Parathyroid adenoma (tissue), 2 donors: ENCODE measurements around the gene SRSF1.

ENCODE experiments used
- H2AFZ ChIP-seq: fragments of 300-600 bp; sonication (generic); one replicate; pipeline ENCODE4 v1.7.0; 2017; ENCODE audit warnings: antibody characterized with exemption, mild to moderate bottlenecking
- H3K27ac ChIP-seq: fragments of 300-600 bp; sonication (generic); one replicate; pipeline ENCODE4 v1.7.0; 2017
- H3K27me3 ChIP-seq: fragments of 300-600 bp; sonication (generic); one replicate; pipeline ENCODE4 v1.7.0; 2017; ENCODE audit warnings: low read length; ENCODE audit not compliant: control insufficient read depth, insufficient read depth
- H3K36me3 ChIP-seq: fragments of 300-600 bp; sonication (generic); one replicate; pipeline ENCODE4 v1.7.0; 2017; ENCODE audit warnings: low read length; ENCODE audit not compliant: control insufficient read depth, insufficient read depth
- H3K4me1 ChIP-seq: fragments of 300-600 bp; sonication (generic); one replicate; pipeline ENCODE4 v1.7.0; 2017; ENCODE audit warnings: control low read depth
- H3K4me2 ChIP-seq: fragments of 300-600 bp; sonication (generic); one replicate; pipeline ENCODE4 v1.7.0; 2017; ENCODE audit warnings: low read length
- H3K4me3 ChIP-seq: fragments of 300-600 bp; sonication (generic); one replicate; pipeline ENCODE4 v1.7.0; 2017; ENCODE audit warnings: low read depth, low read length
- H3K79me2 ChIP-seq: fragments of 300-600 bp; sonication (generic); one replicate; pipeline ENCODE4 v1.7.0; 2017; ENCODE audit warnings: control low read depth
- H3K9ac ChIP-seq: fragments of 300-600 bp; sonication (generic); one replicate; pipeline ENCODE4 v1.7.0; 2017; ENCODE audit warnings: mild to moderate bottlenecking
- H3K9me3 ChIP-seq: fragments of 300-600 bp; sonication (generic); one replicate; pipeline ENCODE4 v1.7.0; 2017; ENCODE audit warnings: low read length; ENCODE audit not compliant: control insufficient read depth
- CTCF ChIP-seq: fragments of 300-600 bp; sonication (generic); IDR thresholded peaks from one replicate; pipeline ENCODE4 v1.7.0; 2017; ENCODE audit warnings: antibody characterized with exemption, mild to moderate bottlenecking
- donor health status: primary hyperparathyroidism.

Gene SRSF1

GRCh38 chr17:57968456-57968855, 38.6 kb downstream of the SRSF1 start:
- no peak overlapping the region for H3K9ac ChIP-seq
- no peak overlapping the region for H3K4me3 ChIP-seq
- no peak overlapping the region for H3K4me2 ChIP-seq
- H3K4me1 ChIP-seq, result peaks cover 12% of the 10 kb centered on the region
- H3K9me3 ChIP-seq, result no peaks in the 10 kb centered on the region
- H3K79me2 ChIP-seq, result no peaks in the 10 kb centered on the region
- H2AFZ ChIP-seq, result no peak overlapping the region
- no peaks in the 10 kb centered on the region for H3K36me3 ChIP-seq
- H3K27me3 ChIP-seq, result no peaks in the 10 kb centered on the region
- no peak overlapping the region for H3K27ac ChIP-seq
- TF ChIP-seq CTCF, result no peak

DNA sequence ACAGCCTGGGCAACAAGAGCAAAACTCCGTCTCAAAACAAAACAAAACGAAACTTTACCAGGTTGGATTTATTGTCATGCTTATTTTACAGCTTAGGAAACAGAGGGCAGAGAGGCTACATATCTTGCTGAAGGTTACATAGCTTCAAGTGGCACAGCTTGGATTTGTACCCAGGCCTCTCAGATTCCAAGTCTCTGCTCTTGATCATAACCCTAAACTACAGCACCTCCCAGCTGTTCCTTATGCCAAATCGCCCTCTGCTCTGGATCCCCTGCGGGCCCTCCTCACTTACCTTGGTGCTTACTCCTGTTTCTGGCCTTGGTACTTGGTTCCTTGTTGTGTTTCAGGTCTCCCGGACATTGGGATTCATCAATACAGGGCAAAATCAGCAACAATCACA, 40.2 kb downstream of the SRSF1 start:
- TF ChIP-seq CTCF, result no peak
- H3K27ac ChIP-seq, result no peak overlapping the region
- no peak overlapping the region for H3K9ac ChIP-seq
- H3K4me1 ChIP-seq, result peaks cover 12% of the 10 kb centered on the region
- H3K79me2 ChIP-seq, result no peaks in the 10 kb centered on the region
- H3K4me3 ChIP-seq, result no peak overlapping the region
- H3K36me3 ChIP-seq, result no peaks in the 10 kb centered on the region
- H3K4me2 ChIP-seq, result no peak overlapping the region
- H3K9me3 ChIP-seq, result no peaks in the 10 kb centered on the region
- H2AFZ ChIP-seq, result no peak overlapping the region
- H3K27me3 ChIP-seq, result no peaks in the 10 kb centered on the region

DNA sequence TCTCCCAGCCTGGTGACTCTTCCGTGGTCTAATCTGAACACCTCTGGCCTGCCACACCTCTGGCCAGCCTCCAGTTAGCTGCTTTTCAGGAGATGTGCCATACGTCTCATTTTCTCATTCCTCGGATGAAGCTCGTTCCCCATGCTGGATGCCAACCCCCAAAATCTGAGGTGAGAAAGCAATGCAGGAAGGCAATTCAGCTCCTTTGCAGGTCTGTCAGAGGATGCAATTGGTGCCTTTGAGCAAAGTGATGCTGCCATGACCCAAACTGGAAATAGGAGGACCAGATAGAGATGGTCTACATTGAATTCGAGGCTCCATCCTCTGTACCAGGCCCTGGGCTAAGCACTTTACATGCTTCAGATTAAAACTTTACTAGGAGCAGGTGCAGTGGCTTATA, 40.8 kb downstream of the SRSF1 start:
- no peak overlapping the region for H3K9ac ChIP-seq
- TF ChIP-seq CTCF, result no peak
- no peaks in the 10 kb centered on the region for H3K79me2 ChIP-seq
- no peak overlapping the region for H2AFZ ChIP-seq
- H3K27ac ChIP-seq, result no peak overlapping the region
- H3K9me3 ChIP-seq, result no peaks in the 10 kb centered on the region
- peaks cover 6% of the 10 kb centered on the region for H3K4me1 ChIP-seq
- no peak overlapping the region for H3K4me2 ChIP-seq
- no peaks in the 10 kb centered on the region for H3K36me3 ChIP-seq
- H3K27me3 ChIP-seq, result no peaks in the 10 kb centered on the region
- no peak overlapping the region for H3K4me3 ChIP-seq

DNA sequence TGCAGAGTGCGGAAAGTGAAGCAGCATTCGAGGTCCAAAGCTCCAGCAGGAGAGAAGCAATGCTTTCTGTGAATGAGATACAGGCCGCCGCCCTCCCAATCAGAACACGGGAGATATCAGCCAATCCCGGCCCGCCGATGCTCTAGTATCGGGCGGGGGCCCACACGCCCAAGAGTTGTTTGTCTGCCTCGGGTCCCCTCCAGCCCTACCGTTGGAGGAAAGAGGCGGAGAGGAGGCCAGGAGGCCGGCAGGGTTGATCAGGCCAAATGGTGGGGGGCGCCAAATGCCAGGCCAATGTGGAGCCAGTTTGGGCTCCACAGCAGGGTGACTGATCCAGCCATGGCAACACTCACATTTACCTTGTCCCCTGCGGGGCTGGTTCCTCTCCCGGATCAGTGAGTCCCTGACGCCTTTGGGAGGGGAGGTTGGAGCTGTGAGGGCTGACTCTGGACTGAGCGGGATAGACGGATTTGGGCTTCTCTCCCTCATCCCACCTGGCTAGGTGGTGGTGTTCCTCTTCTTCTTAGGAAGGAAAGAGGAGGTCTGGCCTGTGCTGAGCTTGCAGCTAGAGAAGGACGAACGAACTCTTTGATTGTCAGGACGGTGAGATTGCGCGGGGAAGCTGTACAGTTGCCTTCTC, 41.4 kb downstream of the SRSF1 start:
- Histone ChIP-seq H2AFZ (no peak overlapping the region), H3K4me3 (no peak overlapping the region)
- no peak for TF ChIP-seq CTCF

GRCh38 chr17:57963149-57963511, 43.9 kb downstream of the SRSF1 start:
- H3K9ac ChIP-seq, result no peak overlapping the region
- TF ChIP-seq CTCF, result no peak
- H3K27me3 ChIP-seq, result no peaks in the 10 kb centered on the region
- H3K79me2 ChIP-seq, result no peaks in the 10 kb centered on the region
- no peak overlapping the region for H2AFZ ChIP-seq
- no peaks in the 10 kb centered on the region for H3K9me3 ChIP-seq
- no peak overlapping the region for H3K27ac ChIP-seq
- H3K4me2 ChIP-seq, result no peak overlapping the region
- no peaks in the 10 kb centered on the region for H3K36me3 ChIP-seq
- no peaks in the 10 kb centered on the region for H3K4me1 ChIP-seq
- H3K4me3 ChIP-seq, result no peak overlapping the region

More for the DNA sequence above, 41.4 kb downstream of the SRSF1 start:
- H3K4me2 ChIP-seq, result no peak overlapping the region
- no peaks in the 10 kb centered on the region for H3K4me1 ChIP-seq
- H3K79me2 ChIP-seq, result no peaks in the 10 kb centered on the region
- H3K9ac ChIP-seq, result no peak overlapping the region
- H3K9me3 ChIP-seq, result no peaks in the 10 kb centered on the region
- no peaks in the 10 kb centered on the region for H3K27me3 ChIP-seq
- no peak overlapping the region for H3K27ac ChIP-seq
- H3K36me3 ChIP-seq, result no peaks in the 10 kb centered on the region
